GM18858 (cell line): ENCODE measurements around the gene CASKIN1.
"Not testable (repeated sequence)": the region's sequence is repeated elsewhere in the genome, so short reads cannot be mapped to it uniquely, and the experiment has no call there.

Experiments used
- ATAC-seq: cut with Tn5 transposase; IDR thresholded peaks from one replicate; pipeline ENCODE4 v1.9.1; 2021; ENCODE audit not compliant: unreplicated experiment

The CASKIN1 gene

GRCh38 chr16:2196162-2196980 lies at the start of gene CASKIN1:
CASKIN1 (minus strand) TSS chr16:2196605; CDS start chr16:2196432, 173 bp downstream.
- ATAC-seq, result no peak

DNA sequence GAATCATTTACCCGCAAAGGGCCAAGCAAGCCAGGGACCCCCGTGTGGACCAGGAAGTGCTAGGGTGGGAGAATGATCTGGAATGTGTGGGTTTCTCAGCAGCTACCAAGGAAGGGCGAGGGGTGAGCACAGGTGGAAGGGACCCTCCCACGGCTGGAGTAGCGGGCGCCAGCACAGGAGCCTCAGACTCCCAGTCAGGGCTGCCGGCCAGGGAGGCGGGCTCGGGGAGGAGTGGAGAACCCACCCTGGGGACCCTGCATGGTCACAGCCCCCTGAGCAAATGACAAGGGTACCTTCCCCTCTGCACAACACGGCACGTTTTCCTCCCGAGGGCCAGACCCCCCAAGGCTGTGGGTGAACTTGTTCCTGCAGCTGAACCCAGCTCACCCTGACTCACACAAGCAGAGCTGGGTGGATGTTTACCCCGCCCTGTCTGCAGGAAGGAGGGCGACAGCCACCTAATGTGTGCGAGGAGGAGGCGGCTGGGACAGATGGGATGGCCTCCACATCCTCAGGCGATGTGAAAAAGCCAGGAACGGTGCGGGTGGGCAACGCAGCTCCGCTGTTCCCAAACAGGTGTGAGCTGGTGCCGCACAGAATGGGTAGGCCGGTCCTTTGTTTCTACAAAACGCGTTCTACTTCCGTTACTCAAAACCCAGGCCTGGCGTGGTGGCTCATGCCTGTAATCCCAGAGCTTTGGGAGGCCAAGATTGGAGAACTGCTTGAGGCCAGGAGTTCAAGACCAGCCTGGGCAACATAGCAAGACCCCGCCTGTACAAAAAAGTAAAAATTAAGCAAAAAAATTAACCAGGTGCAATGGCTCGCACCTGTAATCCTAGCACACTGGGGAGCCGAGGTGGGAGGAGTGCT lies 48.8 kb upstream of the CASKIN1 start:
- no peak for ATAC-seq

GRCh38 chr16:2244301-2244700 lies 47.9 kb upstream of the CASKIN1 start:
- ATAC-seq, result no peak

DNA sequence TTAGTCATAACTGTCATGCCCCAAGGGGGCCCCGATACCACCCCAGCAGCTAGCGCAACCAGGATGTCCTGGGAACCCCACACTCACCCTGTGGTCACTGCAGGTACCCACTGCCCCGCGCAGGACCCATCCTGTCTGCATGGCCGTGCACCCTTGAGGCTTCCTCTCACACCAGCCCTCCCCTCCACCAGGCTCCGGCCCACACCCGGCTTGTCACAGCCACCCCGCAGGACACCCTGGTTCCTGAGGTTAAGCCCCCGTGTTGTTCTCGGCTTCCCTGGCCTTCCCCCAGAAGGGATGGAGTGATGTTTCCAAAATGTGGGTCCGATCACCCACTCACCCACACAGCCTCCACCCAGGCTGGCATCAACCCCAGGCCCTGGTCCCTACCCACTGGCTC lies 47.4 kb upstream of the CASKIN1 start:
- no peak for ATAC-seq

DNA sequence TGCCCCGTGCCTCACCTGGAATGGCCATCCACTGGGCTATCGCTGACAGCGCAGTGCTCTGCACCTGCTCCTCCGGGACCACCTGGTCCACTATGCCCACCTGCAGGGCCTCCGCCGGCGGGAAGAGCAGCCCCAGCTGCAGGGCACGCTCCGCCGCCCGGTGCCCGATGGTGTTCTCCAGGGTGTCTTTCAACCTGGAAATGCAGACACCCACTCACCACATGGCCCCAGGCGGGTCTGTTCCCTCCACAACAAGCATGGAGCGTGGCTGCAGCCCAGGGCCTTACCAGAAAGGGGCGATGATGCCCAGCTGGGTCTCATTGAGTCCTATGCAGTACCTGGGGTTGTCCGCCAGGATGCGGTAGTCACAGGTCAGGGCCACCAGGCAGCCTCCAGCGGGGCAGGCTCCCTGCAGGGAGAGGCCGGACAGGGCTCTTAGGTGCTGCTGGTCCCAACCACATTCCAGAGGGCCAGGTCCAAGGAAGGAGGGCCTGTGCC lies 46.7 kb upstream of the CASKIN1 start:
- ATAC-seq, result no peak

DNA sequence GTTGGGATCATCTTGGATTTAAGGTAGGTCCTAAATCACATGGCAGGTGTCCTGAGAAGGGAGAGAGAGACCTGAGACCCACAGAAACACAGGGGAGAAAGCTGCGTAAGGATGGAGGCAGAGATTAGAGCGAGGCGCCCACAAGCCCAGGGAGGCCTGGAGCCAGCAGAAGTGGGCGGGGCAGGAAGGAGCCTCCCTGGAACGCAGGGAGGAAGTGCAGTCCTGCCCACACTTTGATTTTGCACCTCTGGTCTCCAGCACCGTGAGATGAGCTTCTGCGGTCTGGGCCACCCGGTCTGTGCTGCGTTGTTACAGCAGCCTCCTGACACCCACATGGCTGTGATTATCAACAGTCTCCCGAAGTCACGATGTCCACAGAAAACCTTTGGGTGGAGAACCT lies 46.2 kb upstream of the CASKIN1 start:
- ATAC-seq, result no peak

DNA sequence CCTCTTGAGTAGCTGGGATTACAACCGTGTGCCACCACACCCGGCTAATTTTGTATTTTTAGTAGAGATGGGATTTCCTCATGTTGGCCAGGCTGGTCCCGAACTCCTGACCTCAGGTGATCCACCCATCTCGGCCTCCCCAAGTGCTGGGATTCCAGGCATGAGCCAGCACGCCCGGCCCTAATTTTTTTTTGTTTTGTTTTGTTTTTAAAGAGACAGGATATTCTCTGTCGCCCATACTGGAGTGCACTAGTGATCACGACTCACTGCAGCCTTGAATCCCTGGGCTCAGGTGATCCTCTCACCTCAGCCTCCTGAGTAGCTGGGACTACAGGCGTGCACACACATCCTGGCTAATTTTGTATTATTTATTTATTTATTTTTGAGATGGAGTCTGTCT lies 43.9 kb upstream of the CASKIN1 start:
- not testable (repeated sequence) for ATAC-seq

DNA sequence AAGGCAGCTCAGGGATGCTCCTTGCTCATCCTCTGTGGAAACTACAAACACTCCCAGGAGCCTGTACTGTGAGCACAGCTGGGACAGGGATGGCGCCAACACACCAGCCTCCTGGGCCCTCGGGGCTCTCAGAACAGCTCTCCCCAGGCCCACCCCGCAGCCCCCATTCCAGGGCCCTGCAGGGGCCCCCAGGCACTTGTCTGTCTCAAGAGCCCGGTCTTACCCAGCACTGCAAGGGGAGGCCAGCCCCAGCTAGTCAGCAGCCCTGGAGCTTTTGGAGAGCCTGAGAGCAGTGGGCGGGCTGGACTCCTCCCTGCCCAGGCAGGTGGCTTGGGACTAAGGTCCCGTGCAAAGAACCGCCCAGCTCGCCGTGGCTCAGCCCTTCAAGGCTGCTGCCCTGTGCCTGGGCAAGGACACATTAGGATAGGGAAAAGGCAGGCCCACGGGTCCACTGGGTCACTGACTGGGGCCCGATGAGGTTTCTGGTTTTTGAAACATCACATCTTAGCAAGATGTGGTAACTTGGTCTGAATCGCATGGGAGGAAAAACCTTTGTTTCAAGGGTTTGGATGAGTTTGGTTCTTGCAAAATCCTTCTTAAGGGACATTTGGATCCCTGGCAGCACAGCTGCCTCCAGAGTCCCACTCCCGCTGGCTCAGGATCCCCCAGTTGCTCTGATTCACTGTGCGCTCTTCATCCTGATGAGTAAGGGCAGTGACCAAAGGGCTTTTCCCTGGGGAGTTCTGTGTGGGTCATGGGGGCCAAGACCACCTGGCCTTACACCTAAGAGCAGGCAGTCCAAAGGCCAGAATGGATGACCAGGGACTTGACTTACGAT lies 42.7 kb upstream of the CASKIN1 start:
- ATAC-seq, result no peak

DNA sequence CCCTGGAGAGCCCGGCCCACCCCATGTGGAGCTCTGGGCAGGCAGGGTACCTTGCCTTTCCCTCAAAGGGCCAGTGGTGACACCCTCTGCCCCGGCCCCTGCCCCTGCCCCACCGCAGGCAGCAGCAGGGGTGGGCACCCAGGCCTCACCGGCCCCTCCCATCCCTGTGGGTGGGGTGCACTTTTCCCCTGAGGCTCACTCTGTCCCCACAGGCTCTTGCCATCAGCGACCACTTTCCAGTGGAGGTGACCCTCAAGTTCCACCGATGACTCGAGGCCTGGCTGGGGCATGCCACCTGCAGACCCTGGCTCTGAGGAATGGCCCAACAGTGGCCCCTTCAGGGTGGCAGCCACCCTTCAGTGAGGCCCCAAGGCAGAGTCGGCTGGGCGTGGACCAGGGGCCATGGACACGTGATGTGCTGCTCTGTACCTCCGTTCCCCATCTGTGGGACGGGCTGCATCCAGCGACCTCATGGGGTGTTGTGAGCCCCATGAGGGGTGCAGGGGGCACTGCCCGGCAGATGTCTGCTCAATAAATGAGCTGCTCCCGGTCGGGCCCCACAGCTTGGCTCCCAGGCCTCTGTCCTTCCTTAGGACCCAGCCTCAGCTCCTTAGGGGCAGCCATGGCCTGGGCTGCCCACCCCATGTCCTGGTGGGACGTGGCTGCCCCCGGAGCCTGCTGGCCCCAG lies 41.9 kb upstream of the CASKIN1 start:
- no peak for ATAC-seq

- ATAC-seq, result no peak
These were observed 41.2 kb upstream of the CASKIN1 start for GRCh38 chr16:2237493-2238149.

GRCh38 chr16:2237102-2237482 lies 40.7 kb upstream of the CASKIN1 start:
- ATAC-seq, result no peak

DNA sequence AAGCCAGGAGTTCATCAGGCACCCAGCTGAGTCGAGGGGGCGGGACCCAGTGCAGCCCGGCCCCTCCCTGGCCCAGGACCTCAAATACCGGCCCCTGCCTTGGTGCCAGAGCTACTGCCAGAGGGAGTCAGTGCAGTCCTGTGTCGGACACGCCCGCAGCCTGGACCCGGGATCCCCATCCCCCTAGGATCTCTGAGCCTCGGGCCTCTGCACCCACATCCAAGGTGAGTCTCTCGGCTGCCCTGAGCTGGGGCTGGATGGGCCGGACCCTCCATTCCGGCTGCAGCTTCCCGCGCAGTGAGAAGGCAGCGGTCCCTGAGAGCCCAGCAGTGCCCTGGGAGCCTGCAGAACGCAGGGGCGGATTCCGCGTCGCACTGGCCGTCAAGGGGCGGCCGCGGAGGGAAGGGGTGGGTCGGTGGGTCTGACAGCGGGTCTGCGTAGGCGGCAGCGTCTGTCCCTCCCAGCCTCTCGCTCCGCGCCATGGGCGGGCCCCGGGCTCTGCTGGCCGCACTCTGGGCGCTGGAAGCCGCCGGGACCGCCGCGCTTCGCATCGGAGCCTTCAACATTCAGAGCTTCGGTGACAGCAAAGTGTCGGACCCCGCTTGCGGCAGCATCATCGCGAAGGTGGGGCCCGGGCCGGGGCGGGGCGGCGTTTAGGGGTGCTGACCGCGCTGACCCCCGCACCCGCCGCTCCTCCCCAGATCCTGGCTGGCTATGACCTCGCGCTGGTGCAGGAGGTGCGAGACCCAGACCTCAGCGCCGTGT lies 40.1 kb upstream of the CASKIN1 start, which contains the start of gene DNASE1L2:
TSS of gene DNASE1L2 (plus strand) at position 108 of the 765 bp plus-strand sequence. CDS start at position 481, 373 bp downstream.
- ATAC-seq, result no peak

DNA sequence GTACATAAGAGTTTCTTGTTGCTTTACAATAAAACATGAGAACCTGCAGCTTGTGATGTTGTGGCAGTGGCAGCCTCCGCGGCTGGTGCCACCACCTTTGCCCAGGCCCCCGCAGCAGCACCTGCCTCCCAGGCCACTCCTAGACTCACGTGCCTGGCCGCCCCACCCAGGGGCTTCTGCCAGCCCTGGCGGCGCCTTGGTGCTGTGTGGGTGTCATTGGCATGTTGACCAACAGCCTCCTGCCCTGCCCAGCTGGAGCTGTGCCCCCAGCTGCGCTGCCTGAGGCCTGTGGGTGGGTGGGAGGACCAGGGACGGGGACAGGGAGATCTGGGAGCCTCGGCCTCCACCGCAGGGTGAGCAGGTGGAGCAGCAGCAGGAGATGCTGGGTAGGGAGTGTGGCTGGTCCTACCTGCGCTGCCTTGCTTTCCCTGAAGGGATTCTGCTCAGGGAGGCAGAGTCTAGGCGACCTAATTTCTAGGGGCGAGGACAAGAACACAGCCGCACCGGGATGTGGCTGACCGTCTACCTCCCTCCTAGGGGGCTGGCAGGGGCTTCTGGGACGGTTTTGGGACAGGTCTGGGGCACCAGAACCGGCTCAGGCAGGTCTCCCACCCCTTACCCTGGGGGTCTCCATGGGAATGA lies 39.4 kb upstream of the CASKIN1 start:
- ATAC-seq, result no peak

DNA sequence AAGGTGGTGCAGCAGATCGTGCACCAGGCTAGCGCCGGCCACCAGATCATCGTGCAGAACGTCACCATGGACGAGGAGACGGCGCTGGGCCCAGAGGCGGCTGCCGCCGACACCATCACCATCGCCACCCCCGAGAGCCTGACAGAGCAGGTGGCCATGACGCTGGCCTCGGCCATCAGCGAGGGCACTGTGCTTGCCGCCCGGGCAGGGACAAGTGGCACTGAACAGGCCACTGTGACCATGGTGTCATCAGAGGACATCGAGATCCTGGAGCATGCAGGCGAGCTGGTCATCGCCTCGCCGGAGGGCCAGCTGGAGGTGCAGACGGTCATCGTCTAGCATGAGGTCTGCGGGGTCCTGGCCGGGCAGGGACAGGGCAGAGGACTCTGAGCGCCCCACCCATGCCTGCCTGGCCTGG lies 38.8 kb upstream of the CASKIN1 start:
- ATAC-seq, result no peak

DNA sequence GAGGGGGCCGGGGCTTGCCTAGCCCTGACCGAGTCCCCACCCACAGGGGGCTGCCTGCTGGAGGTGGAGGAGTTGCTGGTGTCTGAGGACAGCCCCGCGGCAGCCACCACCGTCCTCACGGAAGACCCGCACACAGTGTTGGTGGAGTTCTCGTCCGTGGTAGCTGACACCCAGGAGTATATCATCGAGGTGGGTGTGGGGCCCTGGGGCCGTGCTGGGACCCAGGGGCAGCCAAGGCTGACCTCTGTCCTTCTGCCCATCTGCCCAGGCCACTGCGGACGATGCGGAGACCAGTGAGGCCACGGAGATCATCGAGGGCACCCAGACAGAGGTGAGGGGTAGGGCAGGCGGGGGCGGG lies 38.4 kb upstream of the CASKIN1 start:
- ATAC-seq, result no peak

DNA sequence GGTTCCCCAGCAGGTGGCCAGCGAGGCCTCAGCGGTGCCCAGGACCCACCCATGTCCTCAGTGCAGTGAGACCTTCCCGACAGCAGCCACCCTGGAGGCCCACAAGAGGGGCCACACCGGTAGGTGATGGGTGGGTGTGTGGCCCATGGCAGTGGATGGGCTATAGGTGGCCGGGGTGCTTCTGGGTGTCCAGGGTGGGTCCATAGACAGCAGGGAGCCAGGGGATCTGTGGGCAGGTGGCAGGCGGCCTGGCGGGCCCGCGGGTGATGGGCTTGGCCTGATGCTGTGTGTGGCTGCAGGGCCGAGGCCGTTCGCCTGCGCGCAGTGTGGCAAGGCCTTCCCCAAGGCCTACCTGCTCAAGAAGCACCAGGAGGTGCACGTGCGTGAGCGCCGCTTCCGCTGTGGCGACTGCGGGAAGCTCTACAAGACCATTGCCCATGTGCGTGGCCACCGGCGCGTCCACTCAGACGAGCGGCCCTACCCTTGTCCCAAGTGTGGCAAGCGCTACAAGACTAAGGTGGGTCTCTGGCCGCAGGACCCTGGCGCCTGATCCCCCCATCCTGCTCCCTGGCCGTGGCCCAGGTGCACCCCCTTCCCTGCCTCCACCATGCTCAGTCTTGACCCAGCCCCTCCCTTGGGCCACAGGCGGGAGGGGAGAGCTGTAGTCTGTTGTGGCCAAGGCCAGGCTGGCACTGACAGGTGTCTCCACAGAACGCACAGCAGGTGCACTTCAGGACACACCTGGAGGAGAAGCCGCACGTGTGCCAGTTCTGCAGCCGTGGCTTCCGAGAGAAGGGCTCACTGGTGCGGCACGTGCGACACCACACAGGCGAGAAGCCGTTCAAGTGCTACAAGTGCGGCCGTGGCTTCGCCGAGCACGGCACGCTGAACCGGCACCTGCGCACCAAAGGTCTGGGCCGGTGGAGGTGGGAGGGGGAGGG lies 37.7 kb upstream of the CASKIN1 start:
- ATAC-seq, result no peak

GRCh38 chr16:2233046-2233775 lies 36.8 kb upstream of the CASKIN1 start:
- no peak for ATAC-seq
